HG03108 (cell line): ENCODE data around the gene MESD.

Source experiments
- ATAC-seq: cut with Tn5 transposase; IDR thresholded peaks from one replicate; pipeline ENCODE4 v1.9.1; 2021; ENCODE audit warnings: moderate library complexity; ENCODE audit not compliant: unreplicated experiment

Gene MESD

GRCh38 chr15:81015621-81016488, 26.2 kb upstream of the MESD start:
- ATAC-seq: no peak

GRCh38 chr15:81014446-81015093, 25.0 kb upstream of the MESD start:
- ATAC-seq: no peak

- no peak for ATAC-seq
Observed at GRCh38 chr15:81013396-81013929, 23.8 kb upstream of the MESD start.

GRCh38 chr15:81012588-81012987, 23.0 kb upstream of the MESD start:
- ATAC-seq: no peak

- no peak for ATAC-seq
Observed at GRCh38 chr15:81011593-81011992, 22.0 kb upstream of the MESD start.

- ATAC-seq: no peak
Observed at GRCh38 chr15:81010086-81010485, 20.5 kb upstream of the MESD start.

- ATAC-seq: no peak
Observed at GRCh38 chr15:81008312-81008711, 18.7 kb upstream of the MESD start.

- no peak for ATAC-seq
Observed at GRCh38 chr15:81007428-81008064, 17.9 kb upstream of the MESD start.

- ATAC-seq: no peak
Observed at GRCh38 chr15:81006124-81006523, 16.5 kb upstream of the MESD start.

- no peak for ATAC-seq
Observed at GRCh38 chr15:81003097-81003350, 13.4 kb upstream of the MESD start.

- no peak for ATAC-seq
Observed at GRCh38 chr15:81002331-81003096, 12.9 kb upstream of the MESD start.

GRCh38 chr15:81002009-81002330, 12.4 kb upstream of the MESD start:
- ATAC-seq: no peak

- peak; percentile 20 for ATAC-seq
Observed at GRCh38 chr15:81001152-81002008, 11.8 kb upstream of the MESD start.

GRCh38 chr15:81000624-81001151, 11.1 kb upstream of the MESD start, which contains the start of gene TLNRD1:
TLNRD1 (plus strand) TSS chr15:81000923; CDS start chr15:81002272, 1,349 bp downstream.
- peak; percentile 40 for ATAC-seq

GRCh38 chr15:81000144-81000623, 10.6 kb upstream of the MESD start:
- no peak for ATAC-seq

- peak; percentile 36 for ATAC-seq
Observed at GRCh38 chr15:80999623-81000036, 10.0 kb upstream of the MESD start.

- no peak for ATAC-seq
Observed at GRCh38 chr15:80998251-80998650, 8.6 kb upstream of the MESD start.

GRCh38 chr15:80997692-80998091, 8.1 kb upstream of the MESD start:
- no peak for ATAC-seq

- no peak for ATAC-seq
Observed at GRCh38 chr15:80996247-80996646, 6.6 kb upstream of the MESD start.

- ATAC-seq: no peak
Observed at GRCh38 chr15:80992441-80992840, 2.8 kb upstream of the MESD start.
